Left colon (tissue), 2 donors: Measurements from ENCODE around the gene FSTL4. TPM values are rescaled to one million over a fixed set of nuclear protein-coding genes. Genes with fewer than 3 reads are reported as not detected.
A peak's percentile ranks its signal among the peaks of the same experiment; 100 is the strongest.

Experiments
- ATAC-seq: fragments of 200-7000 bp; cut with Tn5 transposase; one replicate; pipeline ENCODE4 v1.9.1; 2020; ENCODE audit warnings: mild to moderate bottlenecking, moderate library complexity
- DNase-seq, 2 donors: peaks; one replicate each; pipeline ENCODE4 v3.0.0-alpha.2; 2020
- intact Hi-C, 2 donors: fragments of 100-400 bp; cut with DNase I in 1 of 2; cut with micrococcal nuclease in 1 of 2; formaldehyde crosslinking; loops; one replicate each; pipeline versions ENCODE4 v1.11.2 to v1.14.0; 2022; cut with DNase I, micrococcal nuclease
- total RNA-seq, 2 donors: library from RNA; stranded (reverse); fragmentation: NEBNext Ultra II Directional; extraction: Animal tissue kit (Norgen Biotek cat#: 25700); gene quantifications; one replicate each; pipeline ENCODE4 v1.2.1, GENCODE V29; 2021
- donor health status: DM: no; HTN: no; CAD: no.
- donor health status: DM: yes; HTN: yes; CAD: no.

Gene FSTL4
- total RNA-seq, 2 donors from 2014 or later: 0.34 to 0.39 TPM

DNA sequence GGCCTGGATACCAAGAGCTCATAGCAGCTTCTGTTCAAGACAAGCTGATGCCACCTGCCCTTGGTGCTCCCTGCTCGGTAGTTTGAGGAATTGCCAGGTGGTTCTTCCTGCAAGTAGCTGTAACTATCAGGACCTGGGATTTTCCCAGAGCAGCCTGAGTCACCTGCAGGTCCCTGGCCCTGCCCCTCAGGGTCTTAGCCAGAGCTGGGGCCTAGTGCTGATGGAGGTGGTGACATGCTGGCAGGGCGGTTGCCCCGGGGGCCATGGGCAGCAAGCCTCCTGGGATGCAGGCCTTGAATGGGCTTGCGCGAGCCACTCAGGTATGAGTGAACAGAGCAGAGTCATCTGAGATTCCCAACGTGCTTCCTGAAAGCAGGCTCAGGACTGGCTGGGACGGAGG lies 298.3 kb downstream of the FSTL4 start:
- ATAC-seq (no peak), DNase-seq (no peak)
- intact Hi-C loops: no loop called here

DNA sequence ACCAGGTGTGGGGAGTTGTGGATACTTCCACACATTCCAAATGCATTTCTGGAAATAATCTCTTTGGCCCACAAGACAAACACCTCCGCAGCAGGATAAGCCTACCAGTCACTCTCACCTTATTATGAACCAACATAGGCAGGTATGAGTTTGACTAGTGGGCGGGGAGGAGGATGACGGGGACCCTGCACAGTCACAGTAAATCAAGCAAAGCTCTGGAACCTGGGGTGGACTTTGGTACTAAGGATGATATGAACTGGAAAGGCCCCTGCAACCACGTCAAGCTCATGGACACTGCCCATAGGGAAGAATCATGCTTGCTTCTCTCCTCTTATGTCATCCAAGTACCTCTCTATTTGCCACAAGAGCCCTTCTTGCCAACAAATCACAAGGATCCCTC lies 301.2 kb downstream of the FSTL4 start:
- intact Hi-C loops: no loop called here
- peak; percentile 85 for ATAC-seq
- no peak for DNase-seq

DNA sequence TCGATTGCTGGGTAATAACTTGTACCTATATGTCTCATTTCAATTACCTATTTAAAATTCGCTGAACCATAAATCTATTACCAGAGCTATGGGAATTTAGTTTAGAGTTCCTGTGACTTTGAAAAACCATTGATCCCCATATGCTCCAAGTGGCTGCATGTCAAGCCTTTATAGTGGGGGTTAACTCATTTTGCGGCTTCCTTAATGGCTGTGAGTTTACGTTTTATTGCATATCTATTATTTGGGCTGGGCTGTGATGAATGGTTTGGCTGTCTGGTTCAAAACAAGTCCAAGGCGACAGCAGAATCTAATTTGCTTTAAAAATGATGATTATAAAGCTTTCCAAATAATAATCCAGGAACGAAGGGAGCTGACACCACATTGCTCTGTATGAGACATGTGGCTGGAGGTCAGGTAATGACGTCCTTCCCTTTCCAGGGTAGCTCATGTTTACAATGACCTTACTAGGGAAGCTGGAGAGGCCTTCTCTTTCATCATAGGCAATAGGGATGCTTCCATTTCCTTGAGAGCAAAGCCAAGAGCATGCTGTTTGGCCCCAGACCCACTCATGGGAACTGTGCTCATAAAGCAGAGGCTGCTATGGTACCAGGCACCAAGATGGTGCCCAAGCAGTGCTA lies 302.2 kb downstream of the FSTL4 start:
- no peak for ATAC-seq
- DNase-seq: no peak
- intact Hi-C loops: no loop called here

DNA sequence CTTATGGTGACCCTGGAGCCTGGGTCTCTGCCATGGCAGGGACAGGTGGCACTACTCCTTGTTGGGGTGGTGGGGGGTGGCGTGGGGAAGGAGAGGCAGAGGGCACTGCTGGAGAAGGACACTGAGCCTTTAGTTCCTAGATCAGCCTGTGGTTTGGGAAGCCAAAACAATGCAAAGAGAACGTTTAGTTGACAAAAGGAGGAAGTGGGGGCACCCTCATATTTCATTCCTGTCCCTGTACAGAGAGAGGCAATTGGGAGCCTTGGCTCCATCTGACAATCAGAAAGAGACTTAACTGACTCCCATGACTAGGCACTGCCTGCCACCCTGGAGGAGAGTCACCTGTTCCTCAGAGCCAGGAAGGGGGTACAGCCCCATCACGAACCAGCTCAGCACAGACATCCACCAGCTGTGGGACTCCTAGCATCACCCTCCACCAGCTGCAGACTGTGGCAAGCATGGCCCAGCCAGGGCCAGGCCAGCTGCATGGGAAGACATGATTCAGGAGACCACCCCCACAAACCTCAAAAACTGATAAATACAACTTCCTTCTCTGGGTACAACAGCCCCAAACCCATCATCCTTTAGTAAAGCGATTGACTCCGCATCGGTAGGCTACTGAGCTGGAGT lies 303.1 kb downstream of the FSTL4 start:
- intact Hi-C loops: no loop called here
- ATAC-seq (no peak), DNase-seq (no peak)

DNA sequence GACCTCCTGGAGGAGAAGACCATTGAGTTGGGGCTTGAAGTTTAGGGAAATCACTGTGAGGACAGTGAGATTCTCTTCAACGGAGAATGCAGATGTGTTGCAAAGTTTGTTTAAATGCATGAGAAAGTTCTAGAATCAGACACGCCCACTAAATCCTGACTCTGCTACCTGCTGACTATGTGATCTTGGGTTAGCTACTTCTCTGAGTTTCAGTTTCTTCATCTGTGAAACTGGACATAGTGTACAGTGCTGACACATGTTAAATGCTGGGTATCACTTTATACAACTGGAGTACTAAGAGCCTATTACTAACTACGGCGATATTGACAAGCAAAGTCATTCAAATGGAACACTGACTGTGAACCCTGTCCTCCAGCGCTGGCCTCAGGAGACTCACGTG lies 305.1 kb downstream of the FSTL4 start:
- DNase-seq (no peak), ATAC-seq (no peak)
- intact Hi-C loops: no loop called here

DNA sequence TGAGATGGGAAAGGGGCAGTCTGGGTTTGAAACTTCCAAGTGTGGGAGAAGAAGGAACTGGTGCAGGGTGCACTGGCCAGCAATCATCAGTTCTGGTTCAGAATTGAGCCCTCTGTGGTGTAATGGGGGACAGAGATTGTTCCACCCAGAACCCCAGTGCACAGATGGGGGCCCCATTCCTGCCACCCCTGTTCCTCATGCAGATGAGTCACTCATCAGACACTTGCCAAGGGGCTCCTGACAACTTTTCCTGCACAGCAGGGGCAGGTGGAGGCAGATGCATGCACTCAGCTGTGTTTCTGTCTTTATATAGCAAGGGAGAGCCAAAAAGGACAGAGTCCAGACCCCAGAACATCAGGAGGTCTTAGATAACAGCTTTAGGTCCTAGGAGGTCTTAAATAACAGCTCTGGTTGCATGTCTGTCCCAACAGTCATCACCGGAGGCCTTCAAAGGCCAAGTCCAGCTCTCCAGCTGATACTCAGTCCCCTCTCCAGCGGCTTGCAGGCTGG lies 307.6 kb downstream of the FSTL4 start:
- intact Hi-C loops: no loop called here
- no peak for DNase-seq
- no peak for ATAC-seq

DNA sequence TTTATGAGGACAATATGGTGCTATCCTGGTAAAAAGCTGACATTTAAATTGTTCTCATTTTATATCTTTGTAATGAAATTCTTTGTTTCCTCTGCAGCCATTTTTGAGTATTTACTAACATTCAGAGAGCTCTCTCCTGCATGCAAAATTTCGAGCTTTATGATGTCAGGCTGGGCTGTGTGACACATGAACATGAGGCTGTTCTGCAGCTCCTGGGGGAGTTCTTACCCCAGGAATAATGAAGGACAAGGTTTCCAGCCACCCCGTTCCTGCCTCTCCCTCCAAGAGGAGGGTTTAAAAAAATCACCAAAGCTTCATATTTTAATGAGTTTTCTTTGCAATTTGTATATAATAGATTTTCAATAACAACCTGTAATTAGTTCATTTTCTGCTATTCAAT lies 308.2 kb downstream of the FSTL4 start:
- no peak for DNase-seq
- no peak for ATAC-seq
- intact Hi-C loops: no loop called here

DNA sequence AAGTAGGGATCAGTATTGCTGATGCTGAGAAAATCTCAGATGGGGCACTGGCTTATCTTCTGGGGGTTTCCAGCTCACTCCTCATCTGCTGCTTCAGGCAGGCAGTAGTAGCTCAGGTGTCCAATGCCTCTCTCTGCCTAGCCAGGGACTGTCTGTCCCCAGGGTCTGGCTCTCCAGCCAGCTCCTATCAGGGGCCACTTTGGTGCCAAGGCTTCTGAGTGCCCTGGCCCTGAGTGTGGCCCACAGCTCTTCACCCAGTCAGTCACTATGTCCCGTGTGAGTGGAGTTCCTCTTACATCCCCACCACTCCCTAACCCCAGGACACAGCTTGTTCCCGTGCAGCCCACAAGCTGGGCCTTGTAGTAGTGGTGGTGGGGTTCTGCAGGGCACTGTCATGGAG lies 309.0 kb downstream of the FSTL4 start:
- intact Hi-C loops: no loop called here
- ATAC-seq (no peak), DNase-seq (no peak)

DNA sequence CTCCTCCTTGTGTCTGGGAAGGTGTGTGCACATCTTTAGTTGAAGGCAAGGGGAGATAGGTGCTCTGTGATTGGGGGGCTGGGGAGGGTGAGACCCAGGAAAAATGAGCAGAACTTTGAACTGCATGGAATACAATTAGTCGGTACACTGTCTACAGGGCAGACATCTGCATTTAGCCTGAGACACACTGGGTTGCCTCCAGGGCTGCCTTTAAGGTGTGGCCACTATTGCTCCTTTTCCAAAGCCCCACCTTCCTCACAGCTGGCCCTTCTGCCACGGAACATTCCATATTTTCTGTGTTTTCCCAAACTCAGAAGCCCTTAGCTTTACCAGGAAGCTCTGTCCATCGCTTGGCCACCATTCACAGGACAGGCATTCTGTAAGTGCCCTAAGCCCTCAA lies 312.6 kb downstream of the FSTL4 start:
- intact Hi-C loops: no loop called here
- DNase-seq: no peak
- ATAC-seq: peak; percentile 32

DNA sequence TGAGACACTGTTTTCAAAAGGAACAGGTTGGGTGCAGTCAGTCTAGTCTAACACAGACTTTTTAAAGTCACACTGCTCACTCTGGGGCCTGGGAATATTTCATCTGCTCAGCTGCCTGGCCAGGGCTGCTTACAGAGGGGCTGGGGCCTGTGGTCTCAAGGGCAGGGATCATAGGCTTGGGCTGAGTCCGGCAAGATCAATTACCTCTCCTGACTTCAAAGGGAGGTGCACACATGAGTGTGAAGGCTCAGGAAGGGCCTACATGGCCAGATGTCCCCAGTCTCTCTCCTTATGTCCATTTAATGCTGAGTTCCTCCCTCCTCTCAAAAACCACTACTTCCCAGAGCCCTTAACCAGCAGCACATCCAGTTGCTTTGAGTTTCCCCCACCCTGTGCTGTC lies 313.3 kb downstream of the FSTL4 start:
- DNase-seq (no peak), ATAC-seq (no peak)
- intact Hi-C loops: no loop called here

DNA sequence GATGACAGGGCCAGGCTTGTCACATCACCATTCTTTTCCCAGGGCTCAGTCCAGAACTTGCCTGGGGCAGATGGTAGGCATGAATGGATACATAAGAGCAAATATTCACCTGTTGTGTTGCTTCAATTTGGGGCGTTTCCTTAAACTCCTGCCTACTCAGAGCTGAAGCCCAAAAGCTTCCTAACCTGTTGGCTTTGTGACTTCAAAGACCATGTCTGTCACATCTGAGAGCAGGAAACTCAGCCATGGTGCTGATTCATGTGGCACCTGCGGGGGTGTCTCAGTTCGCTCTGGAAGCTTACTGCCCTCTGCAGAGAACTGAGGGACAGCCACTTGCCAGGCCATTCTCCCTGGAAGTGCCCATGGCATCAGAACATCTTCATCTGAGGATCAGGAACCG lies 313.9 kb downstream of the FSTL4 start:
- ATAC-seq (no peak), DNase-seq (no peak)
- intact Hi-C loops: no loop called here

DNA sequence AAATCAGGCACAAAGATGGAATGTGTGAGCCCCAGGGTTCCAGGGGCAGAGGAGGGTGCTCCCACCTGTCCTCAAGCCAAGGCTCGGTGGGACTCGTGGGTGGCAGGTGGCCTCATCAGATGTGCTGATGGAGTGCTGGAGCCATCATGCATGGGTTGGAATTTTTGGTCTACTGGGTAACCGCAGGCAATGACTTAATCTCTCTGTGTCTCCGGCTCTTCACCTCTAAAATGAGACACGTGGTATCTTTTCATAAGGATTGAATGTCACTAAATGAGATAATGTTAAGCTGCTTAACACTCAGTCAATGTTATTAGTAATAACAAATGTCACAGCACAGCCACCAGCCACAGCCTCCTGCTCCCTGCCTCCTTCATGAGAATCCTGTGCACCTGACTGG lies 315.0 kb downstream of the FSTL4 start:
- DNase-seq: no peak
- no peak for ATAC-seq
- intact Hi-C loops: no loop called here

DNA sequence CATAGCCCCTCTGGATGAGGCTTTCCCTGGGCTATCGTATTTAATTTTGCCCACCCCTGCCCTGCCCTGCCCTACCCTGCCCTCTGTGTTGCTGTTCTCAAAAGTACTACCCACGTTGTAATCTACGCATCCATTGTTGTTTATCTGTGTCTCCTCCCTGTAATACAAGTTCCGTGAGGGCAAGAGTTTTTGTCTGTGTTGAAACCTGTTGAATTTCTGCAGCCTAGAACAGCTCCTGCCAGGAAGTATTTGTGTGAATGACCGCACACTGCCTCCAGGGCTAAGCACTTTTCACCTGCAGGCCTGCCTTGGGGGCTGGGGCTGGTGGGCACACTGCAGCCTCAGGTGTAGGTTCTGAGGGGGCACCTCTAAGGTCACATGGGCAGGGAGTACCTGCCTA lies 315.7 kb downstream of the FSTL4 start:
- intact Hi-C loops: no loop called here
- ATAC-seq (no peak), DNase-seq (no peak)

DNA sequence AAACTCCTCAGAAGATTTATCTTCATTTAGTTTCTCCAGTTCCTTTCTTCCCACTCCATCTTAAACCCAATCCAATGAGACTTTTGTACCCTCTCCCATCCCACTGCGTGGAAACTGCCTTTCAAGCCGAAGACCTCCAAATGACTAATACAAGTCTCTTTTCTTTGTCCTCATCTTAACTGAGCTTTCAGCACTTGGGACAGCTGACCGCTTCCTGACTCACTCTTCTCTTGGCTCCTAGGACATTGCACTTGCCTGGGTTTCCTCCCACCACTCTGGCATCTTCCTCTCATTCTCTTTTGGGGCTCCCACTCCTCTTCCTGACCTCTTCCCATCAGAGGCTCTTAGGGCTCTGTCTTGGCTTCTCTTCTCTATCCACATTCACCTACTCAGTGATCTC lies 316.8 kb downstream of the FSTL4 start:
- intact Hi-C loops: no loop called here
- DNase-seq (no peak), ATAC-seq (no peak)

DNA sequence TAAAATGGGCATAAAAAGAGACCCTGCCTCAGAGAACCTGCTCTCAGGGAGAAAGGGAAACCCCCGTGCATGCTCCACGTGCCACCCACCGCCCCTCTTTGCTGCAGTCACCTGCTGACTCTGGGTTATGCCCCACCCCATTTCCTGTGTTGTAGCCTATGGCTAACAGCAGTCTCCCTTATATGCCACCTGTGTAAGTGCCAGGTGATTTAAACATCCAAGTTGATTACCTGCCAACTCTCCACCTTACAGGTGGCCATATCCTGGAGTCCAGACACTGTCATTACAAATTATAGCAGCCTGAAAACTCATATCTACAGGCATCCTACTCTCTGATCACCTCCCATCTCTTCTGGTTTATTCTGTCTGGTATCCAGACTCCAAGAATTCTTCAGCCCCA lies 318.0 kb downstream of the FSTL4 start:
- intact Hi-C loops: no loop called here
- DNase-seq: no peak
- ATAC-seq: peak; percentile 88

DNA sequence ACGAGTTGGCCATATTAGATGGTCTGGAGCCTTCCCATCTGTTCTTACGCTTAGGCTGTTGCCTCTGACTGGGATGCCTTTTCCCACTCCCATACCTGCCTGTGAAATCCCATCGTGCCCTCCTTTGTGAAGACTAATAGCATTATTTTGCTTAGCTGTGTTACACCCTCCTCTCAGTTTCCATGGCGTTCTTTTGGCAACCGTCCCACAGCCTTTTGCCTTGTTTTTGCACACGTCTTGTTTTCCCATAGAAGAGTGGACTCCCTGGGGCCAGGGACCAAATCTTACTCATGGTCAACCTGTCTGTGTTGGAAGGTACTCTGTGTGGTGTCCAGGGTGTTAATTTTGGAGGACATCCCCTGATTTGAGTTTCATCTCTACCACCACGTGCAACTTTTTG lies 318.4 kb downstream of the FSTL4 start:
- intact Hi-C loops: no loop called here
- ATAC-seq (no peak), DNase-seq (no peak)

DNA sequence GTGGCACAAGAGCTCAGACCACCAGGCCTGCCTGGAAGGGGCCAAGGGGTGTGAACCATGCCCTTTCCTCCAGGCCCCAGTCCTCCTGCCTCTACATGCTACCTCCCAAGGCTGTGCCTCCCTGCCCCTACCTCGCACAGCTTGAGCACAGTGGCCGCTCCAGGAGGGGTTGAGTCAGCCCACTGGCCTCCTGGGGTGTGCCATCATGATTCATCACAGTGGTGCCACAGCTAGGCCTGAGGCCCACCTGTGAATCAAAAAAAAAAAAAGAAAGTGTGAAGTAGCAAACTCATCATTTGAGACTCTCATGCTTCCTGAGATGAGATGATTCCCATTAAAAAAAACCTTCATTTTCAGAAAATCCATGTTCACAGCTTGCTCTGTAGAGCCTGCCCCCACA lies 320.0 kb downstream of the FSTL4 start:
- ATAC-seq: no peak
- no peak for DNase-seq
- intact Hi-C loops: no loop called here

DNA sequence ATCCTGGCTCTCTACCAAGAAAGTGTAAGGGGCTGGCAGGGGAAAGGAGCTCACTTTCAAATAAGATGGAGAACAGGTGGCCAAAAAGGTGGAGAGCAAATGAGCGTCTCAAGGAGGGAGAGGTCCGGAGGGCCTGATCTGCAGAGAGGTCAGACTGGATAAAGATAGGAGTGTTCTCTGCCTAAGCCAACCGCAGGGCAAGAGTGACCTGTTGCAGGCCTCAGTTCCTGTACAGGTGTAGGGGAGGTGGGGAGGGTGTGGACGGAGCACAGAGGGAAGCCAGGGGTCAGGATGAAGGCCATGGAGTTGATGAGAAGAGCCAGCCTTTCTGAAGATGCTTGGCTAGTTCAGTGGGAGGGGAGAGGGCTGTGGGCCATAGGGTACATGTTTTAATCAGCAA lies 320.8 kb downstream of the FSTL4 start:
- ATAC-seq (no peak), DNase-seq (no peak)
- intact Hi-C loops: no loop called here

DNA sequence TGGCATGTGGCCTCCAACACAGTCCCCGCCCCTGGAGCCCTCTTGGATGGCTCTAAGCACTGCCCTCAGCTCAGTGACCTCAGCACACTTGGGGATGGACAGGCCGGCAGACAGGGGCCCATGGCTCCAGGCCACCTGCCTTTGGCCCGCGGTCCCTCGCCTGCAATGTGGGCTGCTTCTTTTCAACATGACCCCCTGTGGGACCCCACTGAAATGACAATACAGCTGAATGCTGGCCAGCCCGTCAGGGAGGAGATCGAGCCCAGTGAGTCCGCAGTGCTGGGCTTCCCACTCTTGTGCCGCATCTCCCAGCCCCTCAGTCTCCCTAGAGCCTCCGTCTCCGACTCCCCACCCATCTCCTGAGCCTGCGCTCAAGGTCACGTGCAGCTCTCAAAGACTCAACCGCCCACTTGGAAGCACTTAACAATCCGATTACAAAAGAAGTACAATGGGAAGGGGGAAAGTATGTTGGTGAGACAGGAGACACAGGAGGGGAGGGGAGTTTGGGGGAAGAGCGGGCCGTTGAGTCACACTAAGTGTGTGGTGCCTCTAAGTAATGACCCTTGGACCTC lies 321.6 kb downstream of the FSTL4 start:
- intact Hi-C loops: no loop called here
- ATAC-seq (no peak), DNase-seq (no peak)

DNA sequence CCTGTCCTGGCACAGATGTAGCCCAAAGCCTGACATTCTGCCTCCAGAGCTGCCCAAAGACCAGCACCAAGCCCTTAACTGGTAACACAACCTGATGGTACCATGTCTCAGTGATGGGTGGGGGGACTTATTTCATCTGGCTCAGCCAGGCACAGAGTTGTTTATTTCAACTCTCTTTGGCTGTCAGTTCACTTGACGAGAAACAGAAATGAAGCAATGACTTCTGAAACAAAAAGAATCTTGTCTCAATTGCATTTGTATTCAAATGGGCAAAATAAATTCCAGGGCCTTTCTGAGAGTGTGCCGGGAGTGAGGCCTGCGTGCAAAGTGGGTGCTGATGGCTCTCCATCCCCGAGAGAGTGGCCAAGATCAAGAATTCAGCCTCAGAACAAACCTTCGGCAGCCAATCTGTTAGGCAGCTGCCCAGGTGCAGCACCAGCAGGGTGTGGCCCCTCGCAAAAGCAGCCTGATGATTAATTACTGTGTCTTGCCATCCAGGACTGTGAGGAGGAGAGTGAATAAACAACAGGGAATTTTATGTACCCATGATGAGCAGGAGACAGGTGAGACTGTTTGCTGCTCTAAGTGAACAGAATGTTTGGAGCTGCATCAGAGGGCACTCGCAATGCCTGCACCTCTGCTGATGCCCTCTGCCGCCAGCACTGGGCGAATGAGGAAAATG lies 322.5 kb downstream of the FSTL4 start:
- DNase-seq (no peak), ATAC-seq (no peak)
- intact Hi-C loops: loop anchor here in 1 of 2 donors (5.0 kb wide), 1 partner anchor 178 kb away; no protein-coding TSS in a partner anchor
